Adrenal gland (tissue), 12 donors: ENCODE measurements around the gene RBM12. TPM values are rescaled to one million over a fixed set of nuclear protein-coding genes. Genes with fewer than 3 reads are reported as not detected.

Source experiments
- polyA plus RNA-seq, 3 donors: library from polyadenylated mRNA; stranded (reverse); fragments of 200-250 nt in 2 of 3; fragments of 350-450 nt in 1 of 3; fragmentation: Illumina TruSeq in 1 of 3; extraction: RNeasy Lipid Tissue Mini Kit (QIAGEN cat#74804) in 1 of 3; gene quantifications; one replicate each; pipeline ENCODE4 v1.2.3, GENCODE V29; 2013 to 2014
- small RNA-seq, 2 donors: library from RNA; depleted of rRNA; stranded (forward); fragments of <200 nt; gene quantifications; one replicate each; pipeline ENCODE3, GENCODE V24; 2016
- total RNA-seq, 9 donors: library from RNA; depleted of rRNA in 4 of 9; stranded (reverse); fragments of >200 nt in 4 of 9; fragments of 120-200 nt in 1 of 9; fragmentation: NEBNext Ultra II Directional in 1 of 9; extraction: Animal tissue kit (Norgen Biotek cat#: 25700) in 1 of 9; gene quantifications; one replicate each; pipeline versions ENCODE4 v1.1.0 to v1.2.4, GENCODE V29; 2013 to 2023
- donor health status: healthy with polysubstance abuse.
- donor health status: Bipolar disorder and iron deficiency.
- donor health status: DM: yes; HTN: yes; CAD: no.
- donor health status: DM: no; HTN: no; CAD: no.
- donor health status: DM: no; HTN: no; CAD: no.
- donor health status: DM: yes; HTN: yes; CAD: no.

Gene RBM12
- total and polyA plus RNA-seq, 12 donors = 7.7 to 98.6 (median 46.5) TPM

Small RNAs within 50 kb of the gene (small RNA-seq; reads per million reads assigned to genes)
- gene RNU6-759P = 0 reads per million in 2 donors

Other genes starting within 250 kb of the RBM12 start
- under 1 TPM in 4 of 9 donors, not detected in 5; 0.16 to 0.28 (median 0.21) TPM for gene GDF5, start 226.7 kb downstream of the RBM12 start, total RNA-seq
- under 1 TPM in 2 of 3 donors, not detected in 1; 0.13 to 0.16 TPM for gene GDF5, start 226.7 kb downstream of the RBM12 start, polyA plus RNA-seq
- gene CEP250, start 209.3 kb downstream of the RBM12 start, total RNA-seq = 10 to 100 TPM; 14.1 to 36.9 (median 26.4) TPM
- 10 to 100 TPM; 12.6 to 49.8 (median 15.2) TPM for gene CEP250, start 209.3 kb downstream of the RBM12 start, polyA plus RNA-seq
- not detected for gene C20orf173, start 135.2 kb downstream of the RBM12 start, total RNA-seq
- gene C20orf173, start 135.2 kb downstream of the RBM12 start, polyA plus RNA-seq = not detected
- 100 to 1,000 TPM; 233 to 386 (median 275) TPM for gene ERGIC3, start 122.8 kb downstream of the RBM12 start, total RNA-seq
- gene ERGIC3, start 122.8 kb downstream of the RBM12 start, polyA plus RNA-seq = 100 to 1,000 TPM; 217 to 351 (median 221) TPM
- gene SPAG4, start 49.1 kb downstream of the RBM12 start, total RNA-seq = 10 to 100 TPM in 6 of 9 donors, 1 to 10 TPM in 3; 5.1 to 32.0 (median 14.3) TPM
- gene SPAG4, start 49.1 kb downstream of the RBM12 start, polyA plus RNA-seq = 10 to 100 TPM in 2 of 3 donors, 1 to 10 TPM in 1; 2.7 to 15.4 (median 12.5) TPM
- 100 to 1,000 TPM in 7 of 9 donors, 10 to 100 TPM in 2; 66.8 to 233 (median 156) TPM for gene CPNE1, start within 50 bp of the RBM12 start, total RNA-seq
- gene CPNE1, start within 50 bp of the RBM12 start, polyA plus RNA-seq = 100 to 1,000 TPM in 2 of 3 donors, 10 to 100 TPM in 1; 63.9 to 464 (median 428) TPM
- 100 to 1,000 TPM in 6 of 9 donors, 10 to 100 TPM in 3; 40.1 to 129 (median 114) TPM for gene NFS1, start 34.5 kb upstream of the RBM12 start, total RNA-seq
- 10 to 100 TPM; 60.3 to 97.1 (median 73.1) TPM for gene NFS1, start 34.5 kb upstream of the RBM12 start, polyA plus RNA-seq
- 100 to 1,000 TPM; 154 to 477 (median 256) TPM for gene ROMO1, start 34.5 kb upstream of the RBM12 start, total RNA-seq
- gene ROMO1, start 34.5 kb upstream of the RBM12 start, polyA plus RNA-seq = 1,000 to 10,000 TPM in 1 of 3 donors, 100 to 1,000 TPM in 1, 10 to 100 TPM in 1; 50.1 to 1,321 (median 664) TPM
- gene RBM39, start 77.4 kb upstream of the RBM12 start, total RNA-seq = 100 to 1,000 TPM; 111 to 581 (median 238) TPM
- 100 to 1,000 TPM; 278 to 714 (median 656) TPM for gene RBM39, start 77.4 kb upstream of the RBM12 start, polyA plus RNA-seq
- gene PHF20, start 107.1 kb upstream of the RBM12 start, total RNA-seq = 10 to 100 TPM; 17.0 to 45.1 (median 32.1) TPM
- 10 to 100 TPM; 15.0 to 27.8 (median 17.8) TPM for gene PHF20, start 107.1 kb upstream of the RBM12 start, polyA plus RNA-seq